GM12874 (cell line): Measurements from ENCODE around the gene TMEM35B.

Experiments used
- TF ChIP-seq, protein P1 (sequence below): IDR thresholded peaks from 2 replicates; pipeline ENCODE4 v1.5.1; 2011; ENCODE audit warnings: low read depth, mild to moderate bottlenecking, control low read depth, low read length, moderate library complexity; ENCODE audit not compliant: insufficient read depth

The TMEM35B gene

DNA sequence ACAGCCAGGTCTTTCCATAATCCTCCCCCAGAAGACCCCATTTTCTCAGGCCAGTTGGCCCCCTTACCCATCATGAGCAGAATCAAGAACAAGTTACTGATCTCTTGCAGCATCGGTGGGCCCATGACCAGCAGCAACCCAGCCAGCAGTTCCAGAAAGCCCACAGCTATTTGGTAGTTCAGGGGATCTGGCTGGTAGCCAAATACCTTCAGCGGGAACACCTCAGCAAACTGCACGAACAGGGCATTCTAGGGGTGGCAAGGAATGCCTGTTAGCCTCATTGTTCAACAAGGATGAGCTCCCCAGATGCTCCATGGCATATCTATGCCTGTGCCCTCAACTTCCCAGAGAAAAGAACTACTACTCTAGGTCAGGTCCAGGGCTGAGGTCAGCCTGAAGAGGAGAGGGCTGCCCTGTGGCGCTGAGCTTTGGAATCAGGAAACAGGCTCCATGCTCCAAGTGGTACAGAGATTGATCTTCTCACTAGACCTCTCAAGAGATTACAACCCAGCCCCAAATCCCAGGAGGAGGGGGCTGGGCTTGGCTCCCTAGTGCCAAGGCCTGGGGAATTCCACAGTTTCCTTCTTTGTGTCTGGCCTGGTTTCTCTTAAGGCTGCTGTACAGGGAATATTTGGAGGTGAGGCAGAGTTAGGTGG lies 1.3 kb downstream of the TMEM35B start:
- TF ChIP-seq, protein P1, sequence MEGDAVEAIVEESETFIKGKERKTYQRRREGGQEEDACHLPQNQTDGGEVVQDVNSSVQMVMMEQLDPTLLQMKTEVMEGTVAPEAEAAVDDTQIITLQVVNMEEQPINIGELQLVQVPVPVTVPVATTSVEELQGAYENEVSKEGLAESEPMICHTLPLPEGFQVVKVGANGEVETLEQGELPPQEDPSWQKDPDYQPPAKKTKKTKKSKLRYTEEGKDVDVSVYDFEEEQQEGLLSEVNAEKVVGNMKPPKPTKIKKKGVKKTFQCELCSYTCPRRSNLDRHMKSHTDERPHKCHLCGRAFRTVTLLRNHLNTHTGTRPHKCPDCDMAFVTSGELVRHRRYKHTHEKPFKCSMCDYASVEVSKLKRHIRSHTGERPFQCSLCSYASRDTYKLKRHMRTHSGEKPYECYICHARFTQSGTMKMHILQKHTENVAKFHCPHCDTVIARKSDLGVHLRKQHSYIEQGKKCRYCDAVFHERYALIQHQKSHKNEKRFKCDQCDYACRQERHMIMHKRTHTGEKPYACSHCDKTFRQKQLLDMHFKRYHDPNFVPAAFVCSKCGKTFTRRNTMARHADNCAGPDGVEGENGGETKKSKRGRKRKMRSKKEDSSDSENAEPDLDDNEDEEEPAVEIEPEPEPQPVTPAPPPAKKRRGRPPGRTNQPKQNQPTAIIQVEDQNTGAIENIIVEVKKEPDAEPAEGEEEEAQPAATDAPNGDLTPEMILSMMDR = no peak

DNA sequence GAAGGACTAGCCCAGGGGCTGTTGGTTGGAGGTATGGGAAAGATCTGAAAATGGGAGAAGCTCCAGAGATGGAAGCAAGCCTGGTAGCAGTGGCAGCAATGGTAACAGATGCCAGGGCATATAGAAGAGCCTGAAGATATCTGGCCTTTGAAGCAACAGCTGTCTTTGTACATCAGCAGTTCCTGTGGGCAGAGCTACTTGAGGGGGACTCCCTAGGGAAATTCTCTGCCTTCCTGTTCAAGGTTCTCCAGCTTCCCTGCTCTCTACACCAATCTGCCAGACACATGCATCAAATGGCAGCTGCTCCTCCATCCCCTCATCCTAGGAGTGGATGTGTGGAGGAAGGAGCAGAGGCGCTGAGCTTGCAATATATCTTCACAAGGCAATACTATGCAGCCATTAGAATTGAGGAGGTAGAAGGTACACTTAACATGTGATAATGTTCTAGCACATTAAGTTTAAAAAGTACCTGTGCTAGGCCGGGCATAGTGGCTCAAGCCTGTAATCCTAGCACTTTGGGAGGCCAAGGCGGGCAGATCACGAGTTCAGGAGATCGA lies 2.2 kb downstream of the TMEM35B start:
- TF ChIP-seq, protein P1 = no peak

- TF ChIP-seq, protein P1 = no peak
These were observed 4.4 kb downstream of the TMEM35B start for GRCh38 chr1:34980715-34981114.

DNA sequence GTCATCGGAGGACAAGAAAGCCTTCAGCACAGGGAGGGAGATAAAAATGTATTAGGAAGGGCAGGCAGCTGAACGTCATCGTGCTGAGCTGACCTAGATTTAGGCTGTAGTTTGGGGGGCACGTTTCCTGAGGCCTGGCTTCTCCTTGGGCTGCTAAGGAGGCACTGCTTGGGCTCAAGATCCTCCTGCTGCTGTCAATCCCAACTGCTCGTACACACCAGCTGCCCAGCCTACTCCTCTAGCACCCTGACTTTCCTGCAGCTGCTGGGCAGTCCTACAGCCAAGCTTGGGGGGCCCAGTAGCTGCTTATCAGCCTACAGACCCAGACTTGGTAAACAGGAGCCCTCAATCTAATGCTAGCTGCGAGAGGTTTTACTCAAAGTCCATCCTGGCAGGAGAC lies 6.2 kb downstream of the TMEM35B start:
- TF ChIP-seq, protein P1 = no peak

- TF ChIP-seq, protein P1 = no peak
These were observed 7.3 kb downstream of the TMEM35B start for GRCh38 chr1:34977858-34978257.

GRCh38 chr1:34977210-34977471 lies 8.0 kb downstream of the TMEM35B start:
- TF ChIP-seq, protein P1 = no peak

- TF ChIP-seq, protein P1 = no peak
These were observed 8.6 kb downstream of the TMEM35B start for GRCh38 chr1:34976384-34977209.
